ENCODE results near the gene RBM20.

- no peak for TF ChIP-seq REST (IDR thresholded peaks at IDR 0.05; ENCODE audit: unreplicated experiment)
- TF ChIP-seq CTCF (conservative IDR thresholded peaks at IDR 0.05; ENCODE audit: low read depth in 2 of 2) = no peak
- TF ChIP-seq EZH2 (IDR thresholded peaks at IDR 0.05; ENCODE audit: low read depth, unreplicated experiment) = no peak
- TF ChIP-seq POLR2AphosphoS5 (IDR thresholded peaks at IDR 0.05; ENCODE audit: low read depth) = no peak
- no peak for TF ChIP-seq EZH2phosphoT487 (IDR thresholded peaks at IDR 0.05; ENCODE audit: unreplicated experiment)
- TF ChIP-seq CREB1 (CRISPR knock-in tag; IDR thresholded peaks at IDR 0.05; ENCODE audit: low read depth) = no peak
- TF ChIP-seq ZNF114 (CRISPR knock-in tag; IDR thresholded peaks at IDR 0.05) = no peak
- no peak for TF ChIP-seq JUNB (IDR thresholded peaks at IDR 0.05; ENCODE audit: unreplicated experiment)
- TF ChIP-seq NANOG (IDR thresholded peaks at IDR 0.05; ENCODE audit: borderline replicate concordance) = no peak
- TF ChIP-seq ZNF331 (CRISPR knock-in tag; IDR thresholded peaks at IDR 0.05; ENCODE audit: low read depth) = no peak
- TF ChIP-seq ZNF462 (CRISPR knock-in tag; IDR thresholded peaks at IDR 0.05) = no peak
Observed at GRCh38 chr10:110780704-110781103, 136.6 kb downstream of the RBM20 start.

Data from GM23338 (cell line).